ENCODE data around the gene IRS2. TPM values are rescaled to one million over a fixed set of nuclear protein-coding genes. Genes with fewer than 3 reads are reported as not detected.

Gene IRS2
- polyA plus RNA-seq, 1 of the 3 experiments (the other 2 are of a cell fraction): 7.0 TPM

DNA sequence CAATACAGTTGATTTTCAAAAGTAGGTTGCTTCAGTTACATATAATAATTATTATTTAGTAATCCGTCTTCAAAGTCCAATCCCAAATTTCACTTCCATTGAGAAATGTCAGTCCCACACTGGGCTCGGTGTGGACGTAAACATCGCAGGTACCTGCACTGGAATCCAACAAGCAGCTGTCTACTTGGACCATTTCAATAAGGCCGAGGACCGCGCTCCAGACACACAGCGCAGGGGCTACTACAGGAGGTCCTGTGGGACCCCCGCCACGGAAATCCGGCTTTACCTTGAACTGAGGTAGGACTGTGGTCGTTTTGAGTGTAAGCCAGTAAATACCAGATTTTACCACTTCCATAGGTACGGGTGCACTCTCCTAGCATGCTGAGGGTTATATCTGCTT, 30.8 kb downstream of the IRS2 start:
- DNase-seq: no peak
- Histone ChIP-seq H3K27ac (ENCODE audit: low read depth in 2 of 2, low read length in 1 of 2) (peak overlapping the region in 1 of 2 experiments; percentile 47; a peak in 1 of 4 replicates), H3K9me3 (no peaks in the 10 kb centered on the region), H3K9me2 (no peaks in the 10 kb centered on the region), H3K79me2 (ENCODE audit: insufficient read depth) (peaks cover 40% of the 10 kb centered on the region), H3K4me2 (no peak overlapping the region), H3K27me3 (ENCODE audit: insufficient read depth) (no peaks in the 10 kb centered on the region), H2AFZ (ENCODE audit: low read depth) (no peak overlapping the region), H3F3A (replicated peaks; ENCODE audit: insufficient read depth) (peaks cover 3% of the 10 kb centered on the region), H3K4me3 (ENCODE audit: low read depth in 2 of 2, low read length in 1 of 2) (no peak overlapping the region), H3K4me1 (ENCODE audit: control insufficient read depth in 1 of 2, insufficient read depth in 2 of 2, low read depth in 1 of 2, low read length in 1 of 2) (peaks cover 3 to 53% of the 10 kb centered on the region in 2 experiments; a peak in 3 of 4 replicates), H4K20me1 (ENCODE audit: insufficient read depth) (peaks cover 42% of the 10 kb centered on the region; the same call in 1 of the 2 replicates), H3K36me3 (replicated peaks in 1 of 2; ENCODE audit: control insufficient read depth in 1 of 2, insufficient read depth in 2 of 2, low read length in 1 of 2) (peaks cover 31 to 68% of the 10 kb centered on the region in 2 experiments), H3K9ac (no peak overlapping the region)
- POLR2A ChIA-PET: no interaction called here
- 95% methylated on average over 13 of the region's 13 CpGs for WGBS (ENCODE audit: low lambda C conversion rate)
- TF ChIP-seq EP300 (IDR thresholded peaks at IDR 0.05; ENCODE audit: borderline replicate concordance in 1 of 2, low read depth in 1 of 2, low read length in 1 of 2): no peak
- no peak for TF ChIP-seq FOXM1 (IDR thresholded peaks at IDR 0.05; ENCODE audit: low read depth)
- CTCF ChIA-PET: interaction anchor here (1.0 kb wide), 1 partner anchor 28 kb away, joined by 3 read pairs; no protein-coding TSS in a partner anchor

DNA sequence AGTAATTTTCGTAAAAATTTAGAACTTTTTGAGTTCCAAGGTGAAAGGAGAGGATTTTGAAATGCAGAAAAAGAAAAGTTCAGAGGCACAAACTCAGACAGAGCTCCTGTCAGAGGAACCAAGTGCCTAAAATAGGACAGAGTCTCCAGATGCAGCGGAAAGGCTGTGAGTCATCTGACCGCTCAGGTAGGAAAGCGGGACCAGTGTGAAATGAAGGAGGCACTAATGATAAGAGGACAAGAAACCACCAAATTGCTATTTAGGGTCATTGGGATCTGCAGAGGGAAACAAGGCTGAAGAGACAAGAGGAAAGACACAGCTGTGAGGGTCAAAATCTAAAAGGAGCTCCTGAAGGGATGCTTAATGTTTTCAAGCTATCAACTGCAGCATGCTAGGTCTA, 34.9 kb downstream of the IRS2 start:
- 0 out of 2 replicates have a peak, but pooled peaks have one; percentile 5 for TF ChIP-seq POLR2AphosphoS5 (IDR thresholded peaks at IDR 0.05; ENCODE audit: low read depth, low read length)
- TF ChIP-seq SIN3A (IDR thresholded peaks at IDR 0.05; ENCODE audit: borderline replicate concordance, low read depth, low read length): no peak
- no peak for TF ChIP-seq RXRA (IDR thresholded peaks at IDR 0.05; ENCODE audit: borderline replicate concordance, low read depth)
- H4K20me1 ChIP-seq (ENCODE audit: insufficient read depth): 0 out of 2 replicates have a peak, but pooled peaks cover 8% of the 10 kb centered on the region
- H3K27me3 ChIP-seq (ENCODE audit: insufficient read depth): no peaks in the 10 kb centered on the region
- H3K4me2 ChIP-seq: no peak overlapping the region
- DNase-seq: no peak
- no peak overlapping the region for H3K9ac ChIP-seq
- H3K27ac ChIP-seq (ENCODE audit: low read depth in 2 of 2, low read length in 1 of 2): peak overlapping the region in 1 of 2 experiments; percentile 91; a peak in 2 of 4 replicates
- peaks cover 31 to 48% of the 10 kb centered on the region in 2 experiments for H3K36me3 ChIP-seq (replicated peaks in 1 of 2; ENCODE audit: control insufficient read depth in 1 of 2, insufficient read depth in 2 of 2, low read length in 1 of 2)
- CTCF ChIA-PET: interaction anchor here (1.1 to 1.6 kb wide), 3 partner anchors 14 to 789 kb away, joined by 3 to 5 read pairs (median 4); no protein-coding TSS in a partner anchor
- peaks cover 3% of the 10 kb centered on the region for H3F3A ChIP-seq (replicated peaks; ENCODE audit: insufficient read depth)
- H3K9me3 ChIP-seq: no peaks in the 10 kb centered on the region
- 96% methylated on average over 4 of the region's 4 CpGs for WGBS (ENCODE audit: low lambda C conversion rate)
- peaks cover 0 to 43% of the 10 kb centered on the region in 2 experiments; a peak in 2 of 4 replicates for H3K4me1 ChIP-seq (ENCODE audit: control insufficient read depth in 1 of 2, insufficient read depth in 2 of 2, low read depth in 1 of 2, low read length in 1 of 2)
- H2AFZ ChIP-seq (ENCODE audit: low read depth): no peak overlapping the region
- H3K79me2 ChIP-seq (ENCODE audit: insufficient read depth): no peaks in the 10 kb centered on the region; the same call in 1 of the 2 replicates
- POLR2A ChIA-PET: interaction anchor here (0.8 to 1.7 kb wide), 3 partner anchors 9 to 29 kb away, joined by 3 to 5 read pairs (median 4); no protein-coding TSS in a partner anchor
- H3K9me2 ChIP-seq: no peaks in the 10 kb centered on the region
- H3K4me3 ChIP-seq (ENCODE audit: low read depth in 2 of 2, low read length in 1 of 2): no peak overlapping the region

DNA sequence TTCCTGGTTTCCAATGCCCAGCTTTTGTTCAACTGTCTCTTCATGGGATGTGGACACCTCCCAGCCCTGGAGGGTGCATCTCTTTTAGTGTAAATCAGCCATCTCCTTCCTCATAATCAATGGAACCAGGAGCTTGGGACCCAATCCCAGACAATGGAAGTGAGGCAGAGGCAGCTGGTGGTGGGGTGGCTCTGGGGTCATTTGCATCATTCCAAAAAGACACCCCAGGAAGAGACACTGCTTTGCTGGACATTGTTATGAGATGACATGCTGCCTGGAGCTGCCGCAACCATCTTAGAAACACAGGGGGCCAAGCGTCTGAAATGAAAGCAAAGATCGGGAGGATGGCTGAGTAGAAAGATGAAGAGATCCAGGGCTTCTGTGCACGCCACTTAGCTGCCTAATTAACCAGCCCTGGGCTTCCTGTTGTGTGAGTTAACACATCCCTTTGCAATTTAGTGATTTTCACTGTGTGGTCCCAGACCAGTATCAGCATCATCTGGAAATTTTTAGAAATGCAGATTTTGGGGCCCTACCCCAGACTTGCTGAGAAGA, 36.1 kb downstream of the IRS2 start:
- Histone ChIP-seq H3K4me3 (ENCODE audit: low read depth in 2 of 2, low read length in 1 of 2) (no peak overlapping the region), H3K4me1 (ENCODE audit: control insufficient read depth in 1 of 2, insufficient read depth in 2 of 2, low read depth in 1 of 2, low read length in 1 of 2) (peaks cover 0 to 41% of the 10 kb centered on the region in 2 experiments; a peak in 2 of 4 replicates), H3K9ac (no peak overlapping the region), H3K27ac (ENCODE audit: low read depth in 2 of 2, low read length in 1 of 2) (peak overlapping the region in 1 of 2 experiments; percentile 91; a peak in 2 of 4 replicates), H3K9me2 (no peaks in the 10 kb centered on the region), H3K79me2 (ENCODE audit: insufficient read depth) (no peaks in the 10 kb centered on the region), H3K36me3 (replicated peaks in 1 of 2; ENCODE audit: control insufficient read depth in 1 of 2, insufficient read depth in 2 of 2, low read length in 1 of 2) (peaks cover 23 to 36% of the 10 kb centered on the region in 2 experiments), H3K27me3 (ENCODE audit: insufficient read depth) (no peaks in the 10 kb centered on the region), H3F3A (replicated peaks; ENCODE audit: insufficient read depth) (peaks cover 3% of the 10 kb centered on the region), H2AFZ (ENCODE audit: low read depth) (no peak overlapping the region), H3K4me2 (no peak overlapping the region), H4K20me1 (ENCODE audit: insufficient read depth) (no peaks in the 10 kb centered on the region), H3K9me3 (no peaks in the 10 kb centered on the region)
- 87% methylated on average over 4 of the region's 4 CpGs for WGBS (ENCODE audit: low lambda C conversion rate)
- ChIA-PET POLR2A (interaction anchor here (0.8 to 1.7 kb wide), 2 partner anchors 30 to 251 kb away, joined by 3 to 4 read pairs; no protein-coding TSS in a partner anchor), CTCF (interaction anchor here (0.8 to 2.2 kb wide), 6 partner anchors 8 to 788 kb away, joined by 3 to 8 read pairs (median 4); no protein-coding TSS in a partner anchor)
- no peak for TF ChIP-seq SIN3A (IDR thresholded peaks at IDR 0.05; ENCODE audit: borderline replicate concordance, low read depth, low read length)
- peak in 1 of 2 experiments; percentile 35; a peak in 1 of 4 replicates for TF ChIP-seq EP300 (IDR thresholded peaks at IDR 0.05; ENCODE audit: borderline replicate concordance in 1 of 2, low read depth in 1 of 2, low read length in 1 of 2)
- DNase-seq: no peak

Measured in SK-N-SH (cell line).